ENCODE measurements around the gene LSS. TPM values are rescaled to one million over a fixed set of nuclear protein-coding genes. Genes with fewer than 3 reads are reported as not detected.
A peak's percentile ranks its signal among the peaks of the same experiment; 100 is the strongest.
"Not testable (repeated sequence)": the region's sequence is repeated elsewhere in the genome, so short reads cannot be mapped to it uniquely, and the experiment has no call there.

Gene LSS
- total and polyA plus RNA-seq, 5 experiments from 2014 or later, result 12.3 to 47.6 (median 14.6) TPM

- Mint-ChIP-seq H3K9me3 (no peaks in the 10 kb centered on the region), H3K36me3 (no peaks in the 10 kb centered on the region), H3K27ac (no peak overlapping the region), H3K4me3 (no peak overlapping the region), H3K4me1 (peaks cover 5 to 13% (median 11%) of the 10 kb centered on the region in 4 donors), H3K27me3 (no peaks in the 10 kb centered on the region)
- peak in 1 of 10 donors; percentile 11 for DNase-seq
- no peak for ATAC-seq
- POLR2A ChIA-PET, result no interaction called here
Measured at GRCh38 chr21:46148106-46148505, 80.5 kb downstream of the LSS start.

- peak in 8 of 10 donors; percentile 20 to 69 (median 37) for DNase-seq
- POLR2A ChIA-PET, H3K9me3 Mint-ChIP-seq, H3K27me3 Mint-ChIP-seq, H3K36me3 Mint-ChIP-seq, H3K27ac Mint-ChIP-seq, ATAC-seq, H3K4me3 Mint-ChIP-seq: not testable (repeated sequence)
- H3K4me1 Mint-ChIP-seq, result peaks cover 3 to 12% (median 10%) of the 10 kb centered on the region in 4 donors
Measured at GRCh38 chr21:46147429-46147828, 81.1 kb downstream of the LSS start.

DNA sequence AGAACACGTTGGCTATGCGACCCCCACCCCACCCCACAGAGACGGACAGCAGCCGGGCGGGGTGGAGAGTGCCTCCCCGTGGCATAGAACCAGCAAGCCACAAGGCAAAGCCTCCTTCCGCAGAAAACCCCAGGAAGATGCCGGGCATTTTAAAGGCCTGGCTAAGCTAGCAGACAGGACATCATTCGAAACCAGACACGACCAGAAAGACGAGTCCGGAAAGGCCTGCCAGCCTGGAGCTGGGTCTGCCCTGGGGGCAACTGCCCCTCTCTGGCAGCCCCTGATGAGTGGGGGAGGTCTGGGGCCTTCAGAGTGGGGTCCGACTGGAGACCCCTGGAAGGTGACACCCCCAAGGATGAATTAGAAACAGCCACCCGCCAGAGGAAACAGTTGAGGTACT lies 81.7 kb downstream of the LSS start:
- POLR2A ChIA-PET, result no interaction called here
- no peaks in the 10 kb centered on the region for H3K36me3 Mint-ChIP-seq
- H3K9me3 Mint-ChIP-seq, result no peaks in the 10 kb centered on the region
- ATAC-seq (no peak), DNase-seq (peak in 1 of 10 donors; percentile 30)
- no peak overlapping the region for H3K4me3 Mint-ChIP-seq
- peaks cover 3 to 12% (median 10%) of the 10 kb centered on the region in 4 donors for H3K4me1 Mint-ChIP-seq
- no peaks in the 10 kb centered on the region for H3K27me3 Mint-ChIP-seq
- H3K27ac Mint-ChIP-seq, result peak overlapping the region in 1 of 10 donors; percentile 11

DNA sequence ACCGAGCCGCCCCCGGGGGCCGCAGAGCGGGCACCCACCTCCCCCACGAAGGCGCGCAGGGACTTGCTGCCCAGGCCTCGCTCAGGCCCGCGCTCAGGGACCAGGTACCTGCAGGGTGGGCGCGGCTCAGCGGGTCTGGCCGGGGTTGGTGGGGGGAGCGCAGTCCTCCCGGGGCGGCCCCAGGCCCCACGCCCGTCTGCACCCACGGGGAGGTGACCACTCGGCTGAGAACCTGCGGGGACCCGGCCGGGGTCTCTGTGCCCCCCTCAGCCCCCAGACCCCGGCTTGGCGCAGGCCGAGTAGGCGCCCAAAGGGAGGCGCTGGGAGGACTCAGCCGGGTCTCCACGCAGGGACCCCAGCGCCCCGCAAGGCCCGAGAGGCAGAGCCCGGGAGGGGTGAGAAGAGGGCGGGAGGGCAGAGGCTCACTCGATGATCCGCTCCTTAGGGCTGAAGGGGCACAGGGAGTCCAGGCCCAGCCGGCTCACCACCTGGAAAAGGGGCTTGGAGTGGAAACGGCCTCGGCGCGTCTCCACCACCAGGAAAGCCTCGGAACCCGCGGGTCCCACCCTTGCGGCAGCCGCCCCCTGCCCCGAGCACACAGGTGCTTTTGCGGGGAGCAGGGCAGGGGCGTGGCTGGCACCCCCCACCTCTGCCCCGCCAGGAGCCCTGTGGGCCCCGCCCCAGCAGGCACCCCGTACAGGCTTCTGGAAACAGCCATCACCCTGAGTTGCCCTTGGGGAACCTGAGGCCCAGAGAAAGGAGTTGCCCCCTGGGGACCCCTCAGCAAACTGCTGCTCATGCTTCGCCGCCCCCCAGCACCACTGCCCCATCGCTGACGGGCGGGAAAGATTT lies 82.5 kb downstream of the LSS start:
- POLR2A ChIA-PET, result no interaction called here
- H3K27ac Mint-ChIP-seq, result no peak overlapping the region

DNA sequence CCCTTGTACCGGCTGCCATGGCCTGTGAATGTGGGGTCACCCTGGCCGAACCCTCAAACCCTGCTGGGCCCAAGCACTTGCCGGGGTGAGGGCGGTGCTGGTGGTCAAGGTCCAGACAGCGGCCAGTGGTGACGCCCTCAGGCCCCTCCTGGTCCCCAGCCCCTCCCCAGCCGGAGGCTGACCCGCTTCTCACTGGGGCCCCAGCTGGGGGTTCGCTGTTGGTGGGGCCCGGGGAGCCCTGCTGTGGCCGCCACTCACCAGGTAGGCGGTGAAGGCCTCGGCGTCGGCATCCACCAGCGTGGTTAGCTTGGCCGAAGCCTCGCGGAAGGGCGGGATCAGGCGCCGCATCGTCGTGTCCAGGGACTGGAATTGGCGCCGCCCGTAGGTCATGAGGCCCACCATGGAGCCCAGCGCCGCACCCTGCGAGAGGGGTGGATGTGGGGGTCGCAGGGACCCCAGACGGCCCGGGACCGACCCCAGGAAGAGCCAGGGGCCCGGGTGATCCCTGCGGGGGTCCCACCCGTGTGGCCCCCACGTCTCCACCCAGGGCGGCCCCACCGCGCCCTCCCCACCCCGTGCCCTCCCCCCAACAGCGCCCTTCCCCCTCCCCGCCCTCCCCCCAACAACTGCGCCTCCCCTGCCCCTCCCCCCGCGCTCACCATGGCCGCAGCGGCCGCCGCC lies 83.3 kb downstream of the LSS start:
- Mint-ChIP-seq H3K4me1 (peaks cover 5 to 14% (median 10%) of the 10 kb centered on the region in 4 donors), H3K27me3 (peaks cover 0 to 1% (median 0%) of the 10 kb centered on the region in 5 donors), H3K4me3 (no peak overlapping the region), H3K9me3 (no peaks in the 10 kb centered on the region), H3K27ac (peak overlapping the region in 1 of 10 donors; percentile 45), H3K36me3 (no peaks in the 10 kb centered on the region)
- DNase-seq, result peak in 1 of 10 donors; percentile 60
- ATAC-seq, result no peak
- POLR2A ChIA-PET, result no interaction called here

More for the DNA sequence above, 82.5 kb downstream of the LSS start:
- Mint-ChIP-seq H3K4me1 (peaks cover 5 to 14% (median 10%) of the 10 kb centered on the region in 4 donors), H3K36me3 (no peaks in the 10 kb centered on the region), H3K4me3 (no peak overlapping the region), H3K27me3 (no peaks in the 10 kb centered on the region), H3K9me3 (no peaks in the 10 kb centered on the region)
- DNase-seq, result peak in 1 of 10 donors; percentile 38
- no peak for ATAC-seq

- DNase-seq, result peak in 1 of 10 donors; percentile 32
- Mint-ChIP-seq H3K4me1 (peaks cover 5 to 14% (median 10%) of the 10 kb centered on the region in 4 donors), H3K9me3 (no peaks in the 10 kb centered on the region), H3K27ac (peak overlapping the region in 6 of 10 donors; percentile 38 to 87 (median 66)), H3K27me3 (peaks cover 0 to 2% (median 0%) of the 10 kb centered on the region in 5 donors), H3K4me3 (peak overlapping the region in 3 of 10 donors; percentile 35 to 78 (median 39)), H3K36me3 (no peaks in the 10 kb centered on the region)
- POLR2A ChIA-PET, result interaction anchor here (1.1 kb wide), 1 partner anchor 314 kb away, joined by 7 read pairs; the partner anchor contains the start of gene DIP2A
- no peak for ATAC-seq
Measured at GRCh38 chr21:46144464-46145070, 84.0 kb downstream of the LSS start.

GRCh38 chr21:46142582-46143473 lies 85.7 kb downstream of the LSS start:
- Mint-ChIP-seq H3K27me3 (peaks cover 0 to 4% (median 0%) of the 10 kb centered on the region in 5 donors), H3K4me1 (peaks cover 5 to 14% (median 10%) of the 10 kb centered on the region in 4 donors), H3K4me3 (peak overlapping the region in 2 of 10 donors; percentile 15 to 42), H3K27ac (peak overlapping the region in 2 of 10 donors; percentile 40 to 66), H3K36me3 (no peaks in the 10 kb centered on the region), H3K9me3 (no peaks in the 10 kb centered on the region)
- DNase-seq (peak in 8 of 10 donors; percentile 19 to 57 (median 40)), ATAC-seq (no peak)
- POLR2A ChIA-PET, result interaction anchor here (0.6 to 1.1 kb wide), 2 partner anchors 182 to 315 kb away, joined by 3 to 7 read pairs; partner anchors contain the start of gene DIP2A

DNA sequence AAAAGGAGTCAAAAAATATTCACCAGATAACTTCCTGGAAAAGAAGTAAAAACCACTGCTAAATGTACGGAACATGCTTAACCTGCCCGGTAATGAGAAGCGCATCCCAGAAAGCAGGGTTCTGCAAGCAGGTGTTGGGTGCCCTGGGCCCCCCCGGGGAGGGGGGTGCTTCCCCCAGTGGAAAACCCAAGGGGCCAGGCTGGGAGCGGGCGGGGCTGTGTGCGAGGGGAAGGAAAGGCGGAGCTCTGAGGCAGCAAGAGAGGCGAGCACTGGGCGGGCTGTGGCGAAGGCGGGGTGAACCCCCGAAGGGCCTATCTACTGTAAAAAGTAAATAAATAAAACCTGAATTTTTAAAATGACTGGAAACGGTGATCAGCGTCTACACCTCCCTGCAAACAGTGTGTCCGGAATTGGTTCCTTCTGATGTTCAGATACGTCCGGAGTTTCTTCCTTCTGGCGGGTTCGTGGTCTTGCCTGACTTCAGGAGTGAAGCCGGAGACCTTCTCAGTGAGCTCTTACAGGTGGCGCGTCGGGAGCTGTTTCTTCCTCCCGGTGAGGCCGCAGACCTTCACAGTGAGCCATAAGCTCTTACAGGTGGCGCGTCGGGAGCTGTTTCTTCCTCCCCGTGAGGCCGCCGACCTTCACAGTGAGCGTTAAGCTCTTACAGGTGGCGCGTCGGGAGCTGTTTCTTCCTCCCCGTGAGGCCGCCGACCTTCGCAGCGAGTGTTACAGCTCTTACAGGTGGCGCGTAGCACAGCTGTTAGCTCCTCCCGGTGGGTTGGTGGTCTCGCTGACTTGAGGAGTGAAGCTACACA lies 86.6 kb downstream of the LSS start:
- Mint-ChIP-seq H3K9me3 (no peaks in the 10 kb centered on the region), H3K27me3 (peaks cover 0 to 9% (median 0%) of the 10 kb centered on the region in 5 donors), H3K27ac (peak overlapping the region in 1 of 10 donors; percentile 10), H3K4me1 (peaks cover 5 to 14% (median 10%) of the 10 kb centered on the region in 4 donors), H3K4me3 (peak overlapping the region in 1 of 10 donors; percentile 15), H3K36me3 (no peaks in the 10 kb centered on the region)
- peak in 1 of 10 donors; percentile 47 for DNase-seq
- POLR2A ChIA-PET, result no interaction called here
- ATAC-seq, result no peak

DNA sequence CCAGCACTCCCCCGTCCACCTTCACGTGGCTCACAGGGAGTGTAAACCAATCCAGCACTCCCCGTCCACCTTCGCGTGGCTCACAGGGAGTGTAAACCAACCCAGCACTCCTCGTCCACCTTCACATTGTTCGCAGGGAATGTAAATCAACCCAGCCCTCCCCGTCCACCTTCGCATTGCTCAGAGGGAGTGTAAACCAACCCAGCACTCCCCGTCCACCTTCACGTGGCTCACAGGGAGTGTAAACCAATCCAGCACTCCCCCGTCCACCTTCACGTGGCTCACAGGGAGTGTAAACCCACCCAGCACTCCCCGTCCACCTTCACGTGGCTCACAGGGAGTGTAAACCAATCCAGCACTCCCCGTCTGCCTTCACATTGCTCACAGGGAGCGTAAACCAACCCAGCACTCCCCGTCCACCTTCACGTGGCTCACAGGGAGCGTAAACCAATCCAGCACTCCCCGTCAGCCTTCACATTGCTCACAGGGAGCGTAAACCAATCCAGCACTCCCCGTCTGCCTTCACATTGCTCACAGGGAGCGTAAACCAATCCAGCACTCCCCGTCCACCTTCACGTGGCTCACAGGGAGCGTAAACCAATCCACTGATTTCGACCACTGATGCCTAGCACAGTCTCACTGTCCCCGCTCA lies 88.1 kb downstream of the LSS start:
- H3K36me3 Mint-ChIP-seq, H3K4me3 Mint-ChIP-seq, H3K27ac Mint-ChIP-seq, POLR2A ChIA-PET, H3K9me3 Mint-ChIP-seq, ATAC-seq, DNase-seq: not testable (repeated sequence)
- peaks cover 5 to 14% (median 10%) of the 10 kb centered on the region in 4 donors for H3K4me1 Mint-ChIP-seq
- peaks cover 0 to 11% (median 0%) of the 10 kb centered on the region in 5 donors for H3K27me3 Mint-ChIP-seq

DNA sequence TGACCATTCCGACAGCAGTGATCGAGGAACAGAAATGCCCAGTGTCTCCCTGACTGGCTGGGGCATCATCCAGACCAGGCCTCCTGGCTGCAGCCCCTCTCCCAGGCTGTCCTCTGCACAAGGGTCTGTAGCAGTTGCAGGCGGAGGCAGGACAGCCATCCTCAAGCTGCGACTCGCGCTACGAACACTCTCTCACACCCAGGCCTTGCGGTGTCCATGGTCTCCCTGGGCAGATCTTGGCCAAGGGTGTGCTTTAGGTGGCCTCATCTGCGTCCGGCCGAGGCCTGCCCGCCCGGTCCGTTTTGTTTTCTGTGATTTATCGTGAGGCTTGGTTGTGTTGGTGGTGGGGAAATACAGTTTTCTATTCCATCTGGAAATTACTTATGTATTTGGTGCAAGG lies 88.9 kb downstream of the LSS start:
- no peak overlapping the region for H3K4me3 Mint-ChIP-seq
- DNase-seq, result no peak
- H3K36me3 Mint-ChIP-seq, result no peaks in the 10 kb centered on the region
- POLR2A ChIA-PET, result no interaction called here
- no peaks in the 10 kb centered on the region for H3K9me3 Mint-ChIP-seq
- peaks cover 0 to 11% (median 0%) of the 10 kb centered on the region in 5 donors for H3K27me3 Mint-ChIP-seq
- no peak for ATAC-seq
- H3K4me1 Mint-ChIP-seq, result peaks cover 7 to 12% (median 10%) of the 10 kb centered on the region in 4 donors
- H3K27ac Mint-ChIP-seq, result no peak overlapping the region
